ENCODE measurements around the gene PLCG2. TPM values are rescaled to one million over a fixed set of nuclear protein-coding genes. Genes with fewer than 3 reads are reported as not detected.
A peak's percentile ranks its signal among the peaks of the same experiment; 100 is the strongest.

The PLCG2 gene
- total and polyA plus RNA-seq, 2 experiments from 2014 or later = 0.39 TPM; not detected in 1

GRCh38 chr16:81855552-81856153 lies 76.6 kb downstream of the PLCG2 start:
- no peaks in the 10 kb centered on the region for H3F3A ChIP-seq (ENCODE audit: insufficient read depth)
- no peak for TF ChIP-seq EZH2 (IDR thresholded peaks at IDR 0.05; ENCODE audit: insufficient read depth, poor library complexity, severe bottlenecking)
- TF ChIP-seq EZH2phosphoT487 (IDR thresholded peaks at IDR 0.05; ENCODE audit: insufficient read depth, low read depth) = no peak
- no peak for DNase-seq
- H3K9ac ChIP-seq = no peak overlapping the region
- H3K4me2 ChIP-seq (ENCODE audit: unreplicated experiment) = no peak overlapping the region
- no peaks in the 10 kb centered on the region for H3K36me3 ChIP-seq (ENCODE audit: low read depth)
- in situ Hi-C loops (cut with MboI) = no loop called here
- no peaks in the 10 kb centered on the region for H3K9me3 ChIP-seq (ENCODE audit: low read depth)
- no peaks in the 10 kb centered on the region for H3K79me2 ChIP-seq (ENCODE audit: insufficient read depth)
- no peak overlapping the region for H3K4me3 ChIP-seq
- no peaks in the 10 kb centered on the region for H4K20me1 ChIP-seq (ENCODE audit: insufficient read depth)
- WGBS, 2 experiments (ENCODE audit: low coverage in 1 of 2, low lambda C conversion rate in 2 of 2, missing lambda C conversion rate in 2 of 2) = 53 to 56% methylated on average over 8 of the region's 8 CpGs
- no peaks in the 10 kb centered on the region for H3K4me1 ChIP-seq (ENCODE audit: insufficient read depth)
- no peaks in the 10 kb centered on the region for H3K9me2 ChIP-seq (ENCODE audit: insufficient read depth)
- no peak overlapping the region for H2AFZ ChIP-seq
- H3K27me3 ChIP-seq (replicated peaks; ENCODE audit: insufficient read depth) = peaks cover 5% of the 10 kb centered on the region
- no peak overlapping the region for H3K27ac ChIP-seq

- no peak for DNase-seq
- H3K27me3 ChIP-seq (replicated peaks; ENCODE audit: insufficient read depth) = peaks cover 8% of the 10 kb centered on the region
- H3K36me3 ChIP-seq (ENCODE audit: low read depth) = no peaks in the 10 kb centered on the region
- H3K27ac ChIP-seq = no peak overlapping the region
- H3K9ac ChIP-seq = no peak overlapping the region
- H2AFZ ChIP-seq = no peak overlapping the region
- H3K4me2 ChIP-seq (ENCODE audit: unreplicated experiment) = no peak overlapping the region
- no peak overlapping the region for H3K4me3 ChIP-seq
- no peaks in the 10 kb centered on the region for H3F3A ChIP-seq (ENCODE audit: insufficient read depth)
- in situ Hi-C loops (cut with MboI) = loop anchor here (10.0 kb wide), 1 partner anchor 496 kb away; no protein-coding TSS in a partner anchor
- H4K20me1 ChIP-seq (ENCODE audit: insufficient read depth) = no peaks in the 10 kb centered on the region
- no peaks in the 10 kb centered on the region for H3K79me2 ChIP-seq (ENCODE audit: insufficient read depth)
- TF ChIP-seq EZH2 (IDR thresholded peaks at IDR 0.05; ENCODE audit: insufficient read depth, poor library complexity, severe bottlenecking) (no peak), EZH2phosphoT487 (IDR thresholded peaks at IDR 0.05; ENCODE audit: insufficient read depth, low read depth) (no peak)
- H3K9me2 ChIP-seq (ENCODE audit: insufficient read depth) = no peaks in the 10 kb centered on the region
- WGBS, 2 experiments (ENCODE audit: low coverage in 1 of 2, low lambda C conversion rate in 2 of 2, missing lambda C conversion rate in 2 of 2) = 52 to 55% methylated on average over 18 of the region's 18 CpGs
- no peaks in the 10 kb centered on the region for H3K9me3 ChIP-seq (ENCODE audit: low read depth)
- H3K4me1 ChIP-seq (ENCODE audit: insufficient read depth) = no peaks in the 10 kb centered on the region
Observed at GRCh38 chr16:81860287-81861266, 81.5 kb downstream of the PLCG2 start.

- 51 to 59% methylated on average over 10 of the region's 10 CpGs for WGBS, 2 experiments (ENCODE audit: low coverage in 1 of 2, low lambda C conversion rate in 2 of 2, missing lambda C conversion rate in 2 of 2)
- no peaks in the 10 kb centered on the region for H3K9me3 ChIP-seq (ENCODE audit: low read depth)
- in situ Hi-C loops (cut with MboI) = loop anchor here (10.0 kb wide), 1 partner anchor 497 kb away; no protein-coding TSS in a partner anchor
- no peaks in the 10 kb centered on the region for H3K79me2 ChIP-seq (ENCODE audit: insufficient read depth)
- H3K9me2 ChIP-seq (ENCODE audit: insufficient read depth) = no peaks in the 10 kb centered on the region
- no peaks in the 10 kb centered on the region for H3F3A ChIP-seq (ENCODE audit: insufficient read depth)
- TF ChIP-seq EZH2 (IDR thresholded peaks at IDR 0.05; ENCODE audit: insufficient read depth, poor library complexity, severe bottlenecking) (no peak), EZH2phosphoT487 (IDR thresholded peaks at IDR 0.05; ENCODE audit: insufficient read depth, low read depth) (no peak)
- no peaks in the 10 kb centered on the region for H3K36me3 ChIP-seq (ENCODE audit: low read depth)
- no peak overlapping the region for H2AFZ ChIP-seq
- no peak overlapping the region for H3K9ac ChIP-seq
- peak; percentile 3 for DNase-seq
- H4K20me1 ChIP-seq (ENCODE audit: insufficient read depth) = no peaks in the 10 kb centered on the region
- no peaks in the 10 kb centered on the region for H3K4me1 ChIP-seq (ENCODE audit: insufficient read depth)
- no peak overlapping the region for H3K4me3 ChIP-seq
- no peak overlapping the region for H3K4me2 ChIP-seq (ENCODE audit: unreplicated experiment)
- no peak overlapping the region for H3K27ac ChIP-seq
- peaks cover 5% of the 10 kb centered on the region for H3K27me3 ChIP-seq (replicated peaks; ENCODE audit: insufficient read depth)
Observed at GRCh38 chr16:81861503-81861902, 82.4 kb downstream of the PLCG2 start.

- TF ChIP-seq EZH2phosphoT487 (IDR thresholded peaks at IDR 0.05; ENCODE audit: insufficient read depth, low read depth) = no peak
- TF ChIP-seq EZH2 (IDR thresholded peaks at IDR 0.05; ENCODE audit: insufficient read depth, poor library complexity, severe bottlenecking) = no peak
Observed at GRCh38 chr16:81861915-81862314, 82.8 kb downstream of the PLCG2 start.

More at GRCh38 chr16:81861915-81862314, 82.8 kb downstream of the PLCG2 start:
- WGBS, 2 experiments (ENCODE audit: low coverage in 1 of 2, low lambda C conversion rate in 2 of 2, missing lambda C conversion rate in 2 of 2) = 25 to 27% methylated on average over 7 of the region's 7 CpGs
- Histone ChIP-seq H3K36me3 (ENCODE audit: low read depth) (no peaks in the 10 kb centered on the region), H3K79me2 (ENCODE audit: insufficient read depth) (no peaks in the 10 kb centered on the region), H3F3A (ENCODE audit: insufficient read depth) (no peaks in the 10 kb centered on the region), H3K9me2 (ENCODE audit: insufficient read depth) (no peaks in the 10 kb centered on the region), H2AFZ (no peak overlapping the region), H3K4me3 (no peak overlapping the region), H3K9me3 (ENCODE audit: low read depth) (no peaks in the 10 kb centered on the region), H3K4me2 (ENCODE audit: unreplicated experiment) (no peak overlapping the region), H3K27ac (no peak overlapping the region), H3K4me1 (ENCODE audit: insufficient read depth) (no peaks in the 10 kb centered on the region), H3K9ac (no peak overlapping the region), H3K27me3 (replicated peaks; ENCODE audit: insufficient read depth) (peaks cover 3% of the 10 kb centered on the region), H4K20me1 (ENCODE audit: insufficient read depth) (no peaks in the 10 kb centered on the region)
- no peak for DNase-seq
- in situ Hi-C loops (cut with MboI) = loop anchor here (10.0 kb wide), 1 partner anchor 497 kb away; no protein-coding TSS in a partner anchor

Measured in GM23248 (cell line).